Activated naive CD8-positive, alpha-beta T cell treated with anti-CD3 and anti-CD28 coated beads, Interleukin-2, amount 10 ng/mL, durations not matched to agents 7 days and 5 days (primary cell): ENCODE results near the gene PIK3R5. TPM values are rescaled to one million over a fixed set of nuclear protein-coding genes. Genes with fewer than 3 reads are reported as not detected.

ENCODE experiments used
- ATAC-seq: fragments of 150-1000 bp; cut with Tn5 transposase; one replicate; pipeline ENCODE4 v1.10.0; 2021; ENCODE audit warnings: low read depth, moderate library complexity
- POLR2A ChIA-PET: fragments of 350-600 bp; sonication (Branson Sonifier 250); formaldehyde crosslinking; loops from one replicate; lab custom pipeline; 2021; ENCODE audit warnings: antibody characterized with exemption; lab: Charles Lee
- DNase-seq: peaks from one replicate; pipeline ENCODE4 v3.0.0; 2021
- H3K27ac Mint-ChIP-seq: one replicate; pipeline ENCODE4 v1.8.0; 2022; ENCODE audit warnings: mild to moderate bottlenecking, mixed read lengths
- H3K27me3 Mint-ChIP-seq: one replicate; pipeline ENCODE4 v1.8.0; 2022; ENCODE audit warnings: mild to moderate bottlenecking, moderate library complexity, mixed read lengths
- H3K36me3 Mint-ChIP-seq: one replicate; pipeline ENCODE4 v1.8.0; 2021; ENCODE audit warnings: mild to moderate bottlenecking, mixed read lengths
- H3K4me1 Mint-ChIP-seq: one replicate; pipeline ENCODE4 v1.8.0; 2021; ENCODE audit warnings: mixed read lengths
- H3K4me3 Mint-ChIP-seq: one replicate; pipeline ENCODE4 v1.8.0; 2022; ENCODE audit warnings: mild to moderate bottlenecking, moderate library complexity, mixed read lengths
- H3K9me3 Mint-ChIP-seq: one replicate; pipeline ENCODE4 v1.8.0; 2021; ENCODE audit warnings: mixed read lengths
- total RNA-seq, 2 experiments: library from RNA; stranded (reverse); gene quantifications; one replicate each; pipeline ENCODE4 v1.2.3, GENCODE V29; 2021

Gene PIK3R5
- total RNA-seq, 2 experiments from 2014 or later = 81.4 to 84.0 TPM

DNA sequence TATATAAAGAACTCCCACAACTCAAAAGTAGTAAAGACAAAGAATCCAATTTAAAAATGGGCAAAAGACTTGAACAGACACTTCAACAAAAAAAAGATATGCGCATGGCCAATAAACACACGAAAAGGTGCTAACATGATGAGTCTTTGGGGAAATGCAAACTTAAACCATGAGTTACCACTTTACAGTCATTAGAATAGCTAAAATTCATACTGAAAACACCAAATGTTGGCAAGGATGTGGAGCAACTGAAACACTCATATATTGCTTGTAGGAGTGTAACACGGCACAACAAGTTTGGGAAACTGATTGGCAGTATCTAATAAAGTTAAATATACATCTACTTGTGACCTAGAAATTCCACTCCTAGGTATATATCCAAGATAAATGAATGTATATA lies 3.0 kb upstream of the PIK3R5 start:
- Mint-ChIP-seq H3K4me1 (peaks cover 21% of the 10 kb centered on the region), H3K27ac (no peak overlapping the region), H3K4me3 (no peak overlapping the region), H3K36me3 (peaks cover 15% of the 10 kb centered on the region), H3K27me3 (no peaks in the 10 kb centered on the region), H3K9me3 (peaks cover 6% of the 10 kb centered on the region)
- POLR2A ChIA-PET = no interaction called here
- no peak for DNase-seq
- no peak for ATAC-seq

- H3K27me3 Mint-ChIP-seq = no peaks in the 10 kb centered on the region
- peaks cover 25% of the 10 kb centered on the region for H3K4me1 Mint-ChIP-seq
- no peak for ATAC-seq
- POLR2A ChIA-PET = no interaction called here
- H3K4me3 Mint-ChIP-seq = peak overlapping the region; percentile 0
- peaks cover 18% of the 10 kb centered on the region for H3K36me3 Mint-ChIP-seq
- no peak overlapping the region for H3K27ac Mint-ChIP-seq
- peaks cover 6% of the 10 kb centered on the region for H3K9me3 Mint-ChIP-seq
- no peak for DNase-seq
Observed at GRCh38 chr17:8967861-8968260, 2.4 kb upstream of the PIK3R5 start.

- ATAC-seq (no peak), DNase-seq (no peak)
- POLR2A ChIA-PET = no interaction called here
- H3K27me3 Mint-ChIP-seq = no peaks in the 10 kb centered on the region
- H3K36me3 Mint-ChIP-seq = peaks cover 20% of the 10 kb centered on the region
- H3K4me1 Mint-ChIP-seq = peaks cover 30% of the 10 kb centered on the region
- peak overlapping the region; percentile 38 for H3K4me3 Mint-ChIP-seq
- H3K27ac Mint-ChIP-seq = peak overlapping the region; percentile 21
- peaks cover 3% of the 10 kb centered on the region for H3K9me3 Mint-ChIP-seq
Observed at GRCh38 chr17:8966926-8967325, 1.4 kb upstream of the PIK3R5 start.

- H3K36me3 Mint-ChIP-seq = peaks cover 34% of the 10 kb centered on the region
- H3K4me3 Mint-ChIP-seq = peak overlapping the region; percentile 98
- peaks cover 2% of the 10 kb centered on the region for H3K9me3 Mint-ChIP-seq
- H3K27me3 Mint-ChIP-seq = no peaks in the 10 kb centered on the region
- ATAC-seq (peak; percentile 45), DNase-seq (peak; percentile 73)
- peaks cover 45% of the 10 kb centered on the region for H3K4me1 Mint-ChIP-seq
- H3K27ac Mint-ChIP-seq = peak overlapping the region; percentile 98
- POLR2A ChIA-PET = interaction anchor here (1.0 to 4.9 kb wide), 11 partner anchors 12 to 107 kb away, joined by 3 to 54 read pairs (median 4); partner anchors contain the start of gene PIK3R6
Observed at GRCh38 chr17:8964801-8965393, 610 bp downstream of the PIK3R5 start.

DNA sequence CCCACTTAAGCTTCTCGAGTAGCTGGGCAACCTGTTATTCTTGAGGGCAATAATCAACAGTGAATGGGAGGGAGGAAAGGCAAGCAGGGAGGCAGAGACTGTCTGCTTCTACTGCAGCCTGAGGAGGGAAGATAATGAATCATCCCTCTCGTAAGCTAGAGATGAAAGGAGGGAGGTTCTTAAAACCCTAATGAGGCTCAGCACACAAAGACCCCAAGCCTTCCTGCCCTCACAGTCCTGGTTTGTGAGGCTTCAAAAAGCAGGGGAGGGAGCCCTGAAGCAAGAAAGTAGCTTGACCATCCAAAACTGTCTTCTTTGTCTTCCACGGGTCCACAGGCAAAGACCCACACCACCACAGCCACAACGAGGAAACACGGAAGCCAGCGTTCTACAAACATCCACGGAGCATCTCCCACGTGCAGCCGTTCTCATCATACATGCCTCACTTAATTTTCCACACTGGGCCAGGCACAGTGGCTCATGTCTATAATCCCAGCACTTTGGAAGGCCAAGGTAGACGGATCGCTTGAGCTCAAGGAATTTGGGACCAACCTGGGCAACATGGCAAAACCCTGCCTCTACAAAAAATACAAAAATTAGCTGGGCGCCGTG lies 1.8 kb downstream of the PIK3R5 start:
- H3K36me3 Mint-ChIP-seq = peaks cover 46% of the 10 kb centered on the region
- POLR2A ChIA-PET = interaction anchor here (1.0 to 4.9 kb wide), 7 partner anchors 11 to 105 kb away, joined by 3 to 54 read pairs (median 29); no protein-coding TSS in a partner anchor
- peak overlapping the region; percentile 92 for H3K27ac Mint-ChIP-seq
- DNase-seq = no peak
- ATAC-seq = peak; percentile 44
- H3K4me3 Mint-ChIP-seq = peak overlapping the region; percentile 98
- peaks cover 56% of the 10 kb centered on the region for H3K4me1 Mint-ChIP-seq
- H3K27me3 Mint-ChIP-seq = no peaks in the 10 kb centered on the region
- H3K9me3 Mint-ChIP-seq = no peaks in the 10 kb centered on the region

- Mint-ChIP-seq H3K9me3 (no peaks in the 10 kb centered on the region), H3K4me1 (peaks cover 62% of the 10 kb centered on the region), H3K27ac (peak overlapping the region; percentile 92), H3K27me3 (no peaks in the 10 kb centered on the region), H3K4me3 (peak overlapping the region; percentile 98), H3K36me3 (peaks cover 46% of the 10 kb centered on the region)
- DNase-seq (no peak), ATAC-seq (no peak)
- POLR2A ChIA-PET = interaction anchor here (1.4 to 4.9 kb wide), 6 partner anchors 10 to 65 kb away, joined by 4 to 54 read pairs (median 36); no protein-coding TSS in a partner anchor
Observed at GRCh38 chr17:8963014-8963413, 2.5 kb downstream of the PIK3R5 start.

- Mint-ChIP-seq H3K4me1 (peaks cover 63% of the 10 kb centered on the region), H3K4me3 (peak overlapping the region; percentile 57), H3K27me3 (no peaks in the 10 kb centered on the region), H3K9me3 (no peaks in the 10 kb centered on the region), H3K36me3 (peaks cover 51% of the 10 kb centered on the region), H3K27ac (no peak overlapping the region)
- ATAC-seq (no peak), DNase-seq (no peak)
- POLR2A ChIA-PET = interaction anchor here (1.4 to 4.9 kb wide), 2 partner anchors 9 to 20 kb away, joined by 4 to 44 read pairs; no protein-coding TSS in a partner anchor
Observed at GRCh38 chr17:8961829-8962228, 3.7 kb downstream of the PIK3R5 start.

DNA sequence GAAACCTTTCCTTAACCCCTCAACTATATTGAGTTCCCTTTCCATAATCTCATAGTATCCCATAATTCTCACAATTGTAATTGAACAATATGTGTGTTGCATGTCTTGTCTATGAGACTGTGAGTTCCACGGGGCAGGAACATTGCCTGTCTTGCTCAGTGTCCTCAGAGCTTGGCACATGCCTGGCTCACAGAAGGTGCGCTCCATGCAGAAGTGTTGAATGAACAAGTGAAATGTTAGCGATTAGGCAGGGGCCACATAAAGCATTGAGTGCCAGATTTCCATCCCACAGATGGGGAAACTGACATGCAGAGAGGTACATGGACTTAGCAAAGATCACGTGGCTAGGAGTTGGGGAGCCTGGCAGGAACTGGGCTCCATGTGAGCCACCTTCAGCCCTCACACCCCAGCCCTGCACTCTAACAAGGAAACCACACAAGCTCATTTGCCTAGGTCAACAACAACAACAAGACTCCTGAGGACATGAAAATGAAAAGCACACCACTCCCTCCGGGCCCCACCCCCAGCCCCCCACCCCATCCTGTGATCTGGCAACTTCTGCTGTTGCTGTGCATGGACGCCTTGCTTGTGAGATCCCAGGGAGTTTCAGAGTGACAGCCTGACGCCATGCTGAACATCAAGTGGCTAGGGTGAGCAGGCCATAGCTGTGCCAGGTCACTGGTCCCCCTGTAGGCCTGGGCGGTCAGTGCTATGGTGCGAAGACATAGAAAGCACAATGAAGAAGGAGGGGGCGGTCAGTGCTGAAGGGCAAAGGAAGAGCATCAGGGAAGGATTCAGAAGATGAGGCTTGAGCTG lies 5.0 kb downstream of the PIK3R5 start:
- Mint-ChIP-seq H3K27ac (peak overlapping the region; percentile 39), H3K4me3 (peak overlapping the region; percentile 53), H3K9me3 (no peaks in the 10 kb centered on the region), H3K4me1 (peaks cover 72% of the 10 kb centered on the region), H3K36me3 (peaks cover 59% of the 10 kb centered on the region), H3K27me3 (no peaks in the 10 kb centered on the region)
- ATAC-seq (no peak), DNase-seq (no peak)
- POLR2A ChIA-PET = interaction anchor here (0.5 to 1.4 kb wide), 4 partner anchors 12 to 96 kb away, joined by 3 to 6 read pairs (median 4); no protein-coding TSS in a partner anchor

DNA sequence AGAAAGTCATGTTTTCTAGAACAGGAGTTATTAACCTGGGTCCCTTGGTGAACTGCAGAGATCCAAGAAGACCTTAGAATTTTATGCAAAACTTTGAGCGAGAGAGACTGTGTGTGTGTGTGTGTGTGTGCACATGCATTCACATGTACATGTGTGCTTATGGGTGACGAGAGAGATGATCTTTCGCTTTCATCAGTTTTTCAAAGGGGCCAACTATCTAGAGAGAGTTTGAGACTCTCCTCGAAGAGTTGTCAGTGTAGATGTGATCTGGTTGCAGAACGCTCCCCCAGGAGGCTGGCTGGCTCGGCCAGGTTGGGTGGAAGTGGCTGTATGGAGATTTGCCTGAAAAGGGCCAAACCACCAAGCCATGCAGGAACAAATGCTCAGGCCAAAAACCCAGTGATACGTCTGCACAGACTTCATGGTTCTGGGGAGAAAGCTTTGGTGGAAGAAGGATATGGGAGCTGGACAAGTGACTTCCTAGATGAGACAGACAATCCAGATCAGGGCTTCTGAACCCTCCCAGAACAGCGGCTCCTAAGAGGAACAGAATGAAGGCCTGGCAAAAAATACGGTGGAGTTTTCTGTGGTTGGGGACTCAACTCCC lies 6.1 kb downstream of the PIK3R5 start:
- Mint-ChIP-seq H3K4me3 (peak overlapping the region; percentile 67), H3K9me3 (no peaks in the 10 kb centered on the region), H3K27ac (peak overlapping the region; percentile 74), H3K36me3 (peaks cover 66% of the 10 kb centered on the region), H3K27me3 (no peaks in the 10 kb centered on the region), H3K4me1 (peaks cover 80% of the 10 kb centered on the region)
- ATAC-seq = no peak
- POLR2A ChIA-PET = interaction anchor here (0.7 kb wide), 1 partner anchor 47 kb away, joined by 6 read pairs; no protein-coding TSS in a partner anchor
- no peak for DNase-seq

- Mint-ChIP-seq H3K4me3 (peak overlapping the region; percentile 25), H3K4me1 (peaks cover 79% of the 10 kb centered on the region), H3K27me3 (no peaks in the 10 kb centered on the region), H3K27ac (no peak overlapping the region), H3K9me3 (no peaks in the 10 kb centered on the region), H3K36me3 (peaks cover 69% of the 10 kb centered on the region)
- ATAC-seq (no peak), DNase-seq (no peak)
- POLR2A ChIA-PET = interaction anchor here (0.9 to 2.7 kb wide), 2 partner anchors 8 to 16 kb away, joined by 3 to 10 read pairs; no protein-coding TSS in a partner anchor
Observed at GRCh38 chr17:8957721-8958120, 7.8 kb downstream of the PIK3R5 start.

- H3K27ac Mint-ChIP-seq = peak overlapping the region; percentile 46
- peaks cover 1% of the 10 kb centered on the region for H3K9me3 Mint-ChIP-seq
- no peak for DNase-seq
- POLR2A ChIA-PET = interaction anchor here (0.8 to 2.7 kb wide), 3 partner anchors 10 to 57 kb away, joined by 3 to 10 read pairs (median 3); no protein-coding TSS in a partner anchor
- peak overlapping the region; percentile 23 for H3K4me3 Mint-ChIP-seq
- ATAC-seq = no peak
- no peaks in the 10 kb centered on the region for H3K27me3 Mint-ChIP-seq
- peaks cover 74% of the 10 kb centered on the region for H3K36me3 Mint-ChIP-seq
- H3K4me1 Mint-ChIP-seq = peaks cover 80% of the 10 kb centered on the region
Observed at GRCh38 chr17:8956465-8956902, 9.0 kb downstream of the PIK3R5 start.

DNA sequence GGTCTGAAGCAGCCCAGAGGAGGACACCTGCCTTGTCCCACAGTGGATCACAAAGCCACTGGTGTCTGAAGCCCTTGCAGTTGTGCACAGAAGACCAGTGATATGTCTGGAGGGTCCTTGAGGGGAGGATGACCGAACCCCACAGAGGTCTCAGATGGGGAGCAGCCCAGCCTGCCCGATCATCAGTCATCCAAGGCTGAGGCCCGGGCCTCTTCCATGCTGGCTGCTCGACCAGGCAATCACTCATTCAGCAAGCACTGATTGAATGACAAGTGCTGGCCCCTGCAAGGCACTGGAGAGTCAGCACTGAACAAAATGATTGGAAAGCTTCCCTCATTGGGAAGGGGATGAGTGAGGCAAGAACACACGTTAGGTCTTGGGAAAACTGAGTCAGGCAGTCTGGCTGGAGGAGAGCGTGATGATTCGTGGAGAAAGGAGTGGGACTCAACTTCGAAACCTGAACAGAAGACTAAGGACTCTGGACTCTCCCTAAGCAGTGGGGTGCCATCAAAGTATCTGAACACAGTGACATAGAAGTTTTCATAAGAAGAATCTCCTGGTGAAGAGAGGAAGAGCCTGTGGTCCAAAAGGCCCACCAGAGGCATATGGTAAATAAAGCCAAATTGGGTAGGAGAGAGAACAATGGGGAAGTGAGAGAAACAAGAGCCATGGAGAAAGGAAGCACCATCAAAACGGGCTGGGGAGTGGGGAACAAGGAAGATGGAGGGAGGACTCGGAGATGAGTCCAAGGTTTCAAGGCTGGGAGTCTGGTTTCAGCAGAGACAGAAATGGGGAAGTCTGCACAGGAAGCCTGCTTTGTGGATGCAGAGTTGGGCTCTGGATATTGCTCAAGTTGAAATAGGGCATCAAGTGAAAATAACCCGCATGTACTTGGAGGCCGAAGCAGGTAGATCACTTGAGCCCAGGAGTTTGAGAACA lies 10.2 kb downstream of the PIK3R5 start:
- POLR2A ChIA-PET = interaction anchor here (0.8 to 4.9 kb wide), 5 partner anchors 9 to 97 kb away, joined by 4 to 44 read pairs (median 10); partner anchors contain the start of gene PIK3R5
- Mint-ChIP-seq H3K27ac (peak overlapping the region; percentile 70), H3K4me1 (peaks cover 82% of the 10 kb centered on the region), H3K27me3 (no peaks in the 10 kb centered on the region), H3K36me3 (peaks cover 79% of the 10 kb centered on the region), H3K4me3 (peak overlapping the region; percentile 77), H3K9me3 (peaks cover 11% of the 10 kb centered on the region)
- DNase-seq (no peak), ATAC-seq (no peak)
